OCI-LY1 (cell line): ENCODE results near the gene ZFAND2B.

Experiments used
- CTCF ChIP-seq: fragments of 200-600 bp; sonication (generic), shearing (Covaris generic); IDR thresholded peaks from 2 replicates; pipeline ENCODE4 v1.5.1; 2017; ENCODE audit warnings: mild to moderate bottlenecking, antibody characterized with exemption, low read length, moderate library complexity, mixed read lengths
- EZH2 ChIP-seq: fragments of 200-600 bp; sonication (generic), shearing (Covaris generic); IDR thresholded peaks from 2 replicates; pipeline ENCODE4 v1.8.0; 2017; ENCODE audit warnings: borderline replicate concordance, mixed run types, mild to moderate bottlenecking, antibody characterized with exemption, low read length, moderate library complexity, mixed read lengths

- TF ChIP-seq CTCF, result no peak
- TF ChIP-seq EZH2, result no peak
These were observed 23.5 kb downstream of the ZFAND2B start for GRCh38 chr2:219230059-219230540.
